HG03521 (cell line): ENCODE measurements around the gene NOSIP.

Experiments
- ATAC-seq: cut with Tn5 transposase; IDR thresholded peaks from one replicate; pipeline ENCODE4 v1.9.1; 2021; ENCODE audit warnings: mild to moderate bottlenecking, moderate library complexity; ENCODE audit not compliant: unreplicated experiment

Gene NOSIP

DNA sequence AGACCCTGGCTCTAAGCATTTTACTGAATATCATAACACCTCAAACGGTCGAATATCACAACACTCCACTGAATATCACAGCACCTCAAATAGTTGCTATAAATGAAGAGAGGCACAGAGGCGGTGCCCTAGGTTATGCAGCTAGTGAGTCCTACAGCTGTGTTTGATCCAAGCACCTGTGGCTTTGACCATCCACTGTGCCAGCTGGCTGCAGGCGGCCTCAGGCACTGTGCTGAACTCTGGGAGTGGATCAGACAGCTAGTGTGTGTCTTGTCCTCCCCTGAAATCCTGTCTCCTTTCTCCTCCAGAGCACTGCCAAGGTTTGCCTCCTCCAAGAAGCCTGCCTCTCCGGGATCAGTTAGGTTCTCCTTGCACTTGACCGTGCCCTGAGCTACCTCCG is 7.3 kb downstream of the NOSIP start:
- no peak for ATAC-seq

DNA sequence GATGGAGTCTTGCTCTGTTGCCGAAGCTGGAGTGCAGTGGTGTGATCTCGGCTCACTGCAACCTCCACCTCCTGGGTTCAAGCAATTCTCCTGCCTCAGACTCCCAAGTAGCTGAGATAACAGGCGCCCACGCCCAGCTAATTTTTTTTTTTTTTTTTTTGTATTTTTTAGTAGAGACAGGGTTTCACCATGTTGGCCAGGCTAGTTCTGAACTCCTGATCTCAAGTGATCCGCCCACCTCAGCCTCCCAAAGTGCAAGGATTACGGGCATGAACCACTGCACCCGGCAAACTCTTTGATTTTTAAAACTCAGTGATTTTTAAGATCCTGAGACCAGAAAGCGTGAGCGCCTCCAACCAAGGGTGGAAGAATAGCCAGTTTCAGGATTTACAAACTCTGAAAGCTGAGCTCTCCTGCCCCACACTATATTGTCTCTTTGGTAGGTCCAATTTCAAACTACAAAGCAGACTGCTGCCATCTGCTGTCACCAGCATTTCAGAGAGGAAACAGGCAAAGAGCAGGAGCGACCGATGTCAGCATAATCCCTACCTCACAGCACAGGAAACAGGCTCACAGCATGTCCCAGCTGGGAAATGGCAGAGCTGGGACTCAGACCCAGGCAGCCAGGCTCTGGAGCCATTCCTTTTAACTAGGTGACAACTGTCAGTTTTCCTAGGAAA is 9.2 kb downstream of the NOSIP start:
- no peak for ATAC-seq

DNA sequence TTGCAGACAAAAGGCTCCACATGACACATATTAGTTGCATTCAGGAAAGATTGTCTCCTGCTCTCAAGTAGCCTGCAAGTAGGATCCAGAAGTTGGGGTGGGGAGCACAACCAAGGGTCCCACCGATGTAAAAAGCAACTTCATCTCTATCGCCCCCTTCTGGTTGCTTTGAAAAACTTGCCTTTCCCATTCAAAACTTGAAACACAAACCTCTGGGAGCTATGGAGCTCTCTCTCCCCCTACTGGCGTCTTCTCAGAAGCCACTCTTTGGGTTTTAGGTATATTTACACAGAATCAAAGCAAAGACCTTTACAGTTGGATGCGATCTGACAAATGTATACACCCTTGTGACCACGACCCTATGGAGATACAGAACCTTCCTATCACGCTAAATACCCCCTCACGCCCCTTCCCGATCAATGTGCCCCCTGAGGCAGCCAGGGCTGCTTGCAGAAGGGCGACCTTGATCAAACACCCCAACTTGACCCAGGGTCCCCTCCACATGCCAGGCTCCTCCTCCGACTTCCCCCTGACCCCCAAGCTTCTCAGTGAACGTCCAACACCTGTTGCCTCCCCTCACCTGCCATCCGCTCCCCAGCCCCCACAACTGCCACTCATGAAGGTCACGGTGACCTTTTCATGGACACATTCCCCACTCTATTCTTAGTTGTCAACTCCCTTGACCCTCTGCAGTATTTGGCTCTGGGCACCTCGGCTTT is 10.1 kb downstream of the NOSIP start:
- ATAC-seq, result no peak

DNA sequence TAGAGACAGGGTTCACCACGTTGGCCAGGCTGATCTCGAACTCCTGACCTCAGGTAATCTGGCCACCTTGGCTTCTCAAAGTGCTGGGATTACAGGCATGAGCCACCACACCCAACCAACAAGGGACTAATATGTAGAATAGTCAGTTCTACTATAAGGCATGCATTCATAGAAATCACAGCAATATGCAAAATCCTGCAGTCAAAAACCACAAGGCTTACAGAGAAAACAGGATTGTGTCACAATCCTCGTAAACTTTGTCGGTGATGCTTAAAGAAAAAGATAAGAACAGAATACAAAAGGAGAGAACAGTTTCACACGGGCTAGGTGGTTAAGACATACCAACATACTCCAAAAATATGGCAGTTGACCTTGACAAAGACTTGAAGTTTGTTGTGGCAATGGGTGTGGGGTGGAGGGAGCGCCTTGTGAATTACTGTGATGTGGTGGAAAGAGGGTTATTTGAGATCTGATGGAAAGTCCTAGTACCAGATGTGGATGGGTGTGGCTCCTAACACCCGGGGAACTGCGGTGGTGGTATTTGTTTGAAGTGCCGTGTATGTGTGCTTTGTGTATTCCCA is 12.4 kb downstream of the NOSIP start:
- no peak for ATAC-seq

DNA sequence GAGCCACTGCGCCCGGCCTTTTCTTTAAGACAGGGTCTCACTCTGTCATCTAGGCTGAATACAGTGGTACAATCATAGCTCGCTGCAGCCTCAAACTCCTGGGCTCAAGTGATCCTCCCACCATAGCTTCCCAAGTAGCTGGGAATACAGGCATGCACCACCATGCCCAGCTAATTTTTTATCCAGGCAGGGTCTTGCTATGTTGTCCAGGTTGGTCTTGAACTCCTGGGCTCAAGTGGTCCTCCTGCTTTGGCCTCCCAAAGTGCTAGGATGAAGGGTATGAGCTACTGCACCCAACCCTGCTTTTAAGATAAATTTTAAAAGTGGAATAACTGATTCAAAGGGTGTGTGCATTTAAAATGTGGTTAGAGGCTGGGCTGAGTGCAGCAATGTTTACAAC is 14.1 kb downstream of the NOSIP start:
- no peak for ATAC-seq

DNA sequence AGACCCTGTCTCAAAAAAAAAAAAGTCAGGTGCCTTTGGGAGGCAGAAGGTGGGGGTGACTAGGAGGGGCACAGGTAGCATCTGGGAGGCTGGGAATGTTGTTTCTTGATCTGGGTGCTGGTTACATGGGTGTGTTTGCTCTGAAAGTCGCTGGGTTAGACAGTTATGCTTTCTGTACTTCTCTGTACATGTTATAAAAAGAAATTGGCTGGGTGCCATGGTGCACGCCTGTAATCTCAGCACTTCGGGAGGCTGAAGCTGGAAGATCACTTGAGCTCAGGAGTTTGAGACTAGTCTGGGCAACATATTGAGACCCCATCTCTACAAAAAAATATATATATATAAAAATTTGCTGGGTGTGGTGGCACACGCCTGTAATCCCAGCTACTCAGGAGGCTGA is 15.1 kb downstream of the NOSIP start:
- ATAC-seq, result no peak

DNA sequence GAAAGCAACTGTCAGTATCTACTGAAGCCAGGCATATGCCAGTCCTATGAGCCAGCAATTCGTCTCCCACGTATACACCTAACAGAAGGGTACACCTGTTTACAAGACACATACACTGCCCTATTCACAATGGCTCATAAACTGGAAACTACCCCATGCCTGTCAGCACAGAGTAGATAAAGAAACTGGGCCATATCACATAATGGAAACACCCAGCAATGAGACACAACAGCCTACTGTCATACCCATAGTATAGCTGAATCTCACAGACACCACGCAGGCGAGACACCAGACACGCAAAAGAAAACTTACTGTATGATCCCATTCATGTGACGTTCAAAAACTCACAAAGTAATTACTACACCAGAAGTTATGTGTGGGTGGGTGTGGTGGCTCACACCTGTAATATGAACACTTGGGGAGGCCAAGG is 15.7 kb downstream of the NOSIP start:
- no peak for ATAC-seq

DNA sequence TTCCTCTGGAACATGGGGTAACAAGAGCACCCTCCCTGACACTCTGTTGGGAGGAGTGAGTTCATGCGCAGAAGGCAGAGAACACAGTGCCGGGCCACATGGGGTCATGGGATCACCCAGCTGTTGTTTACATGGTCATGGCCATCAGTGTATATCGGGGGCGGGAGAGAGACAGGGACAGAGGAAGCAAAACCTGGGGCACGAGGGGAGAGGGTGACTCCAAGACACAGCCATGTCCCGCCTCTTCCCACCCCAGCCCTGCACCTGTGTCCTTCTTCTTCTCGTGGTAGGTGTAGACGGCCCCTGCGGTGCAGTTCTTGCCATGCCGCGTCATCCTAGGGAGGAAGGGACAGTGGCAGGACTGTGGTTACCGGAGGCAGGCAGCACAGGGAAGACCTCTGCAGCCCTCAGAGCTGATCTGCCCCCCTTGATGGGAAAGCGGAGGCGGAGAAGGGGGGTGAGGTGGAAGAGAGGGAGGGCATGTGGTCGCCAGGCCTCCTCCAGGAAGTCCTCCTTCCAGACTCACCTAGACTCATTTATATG is 19.9 kb downstream of the NOSIP start:
- ATAC-seq, result no peak

DNA sequence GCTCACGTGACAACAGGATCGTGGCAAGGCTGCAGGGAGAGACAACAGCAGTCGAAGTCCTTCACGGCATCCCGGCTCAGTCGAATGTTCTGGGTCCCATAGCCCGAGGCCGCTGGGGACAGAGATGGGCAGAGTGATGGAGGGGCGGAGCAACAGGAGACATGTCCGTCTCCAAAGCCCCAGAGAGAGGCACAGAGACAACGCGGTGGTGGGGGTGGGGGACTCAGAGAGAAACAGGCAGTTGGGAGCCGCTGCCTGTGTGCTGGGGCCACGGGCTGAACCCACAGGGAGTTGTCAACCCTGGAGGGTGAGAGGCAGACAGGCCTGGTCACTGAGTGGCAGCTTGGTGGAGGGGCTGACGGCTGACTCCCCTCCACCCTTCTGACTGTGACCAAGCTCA is 20.4 kb downstream of the NOSIP start:
- no peak for ATAC-seq

DNA sequence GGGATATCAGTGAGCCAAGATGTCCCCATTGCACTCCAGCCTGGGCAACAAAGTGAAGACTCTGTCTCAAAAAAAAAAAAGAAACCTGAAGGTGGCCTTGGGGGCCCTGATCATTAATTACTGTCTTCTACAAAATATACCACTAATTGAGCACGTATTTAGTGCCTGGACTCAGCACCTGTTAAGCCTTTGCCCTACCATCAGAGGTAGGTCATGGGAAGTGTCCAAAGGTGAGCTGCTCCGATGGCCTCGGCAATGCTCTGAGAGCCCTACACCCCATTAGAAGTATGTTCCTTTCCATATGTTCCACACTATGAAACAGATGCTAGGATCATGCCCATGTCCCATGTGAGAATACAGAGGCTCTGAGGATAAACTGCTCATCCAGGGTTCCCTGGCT is 20.9 kb downstream of the NOSIP start:
- no peak for ATAC-seq

DNA sequence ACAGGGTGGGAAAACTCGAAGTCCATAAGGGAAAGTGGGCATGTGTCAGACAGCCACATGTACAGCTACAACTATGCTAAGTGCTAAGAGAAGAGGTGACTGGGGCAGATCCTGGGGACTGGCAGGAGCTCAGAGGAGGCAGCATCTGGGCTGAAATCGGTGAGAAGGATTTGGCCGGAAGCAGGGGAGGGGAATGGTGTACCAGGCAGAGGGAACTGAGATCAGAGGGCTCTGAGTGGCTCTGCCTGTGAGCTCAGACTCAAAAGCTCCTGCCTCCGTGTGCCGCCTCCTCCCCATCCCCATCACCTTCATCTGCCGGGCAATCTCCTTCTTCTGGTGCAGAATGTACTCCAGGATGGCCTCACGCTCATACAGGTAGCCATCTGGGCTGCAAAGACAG is 21.8 kb downstream of the NOSIP start:
- no peak for ATAC-seq

DNA sequence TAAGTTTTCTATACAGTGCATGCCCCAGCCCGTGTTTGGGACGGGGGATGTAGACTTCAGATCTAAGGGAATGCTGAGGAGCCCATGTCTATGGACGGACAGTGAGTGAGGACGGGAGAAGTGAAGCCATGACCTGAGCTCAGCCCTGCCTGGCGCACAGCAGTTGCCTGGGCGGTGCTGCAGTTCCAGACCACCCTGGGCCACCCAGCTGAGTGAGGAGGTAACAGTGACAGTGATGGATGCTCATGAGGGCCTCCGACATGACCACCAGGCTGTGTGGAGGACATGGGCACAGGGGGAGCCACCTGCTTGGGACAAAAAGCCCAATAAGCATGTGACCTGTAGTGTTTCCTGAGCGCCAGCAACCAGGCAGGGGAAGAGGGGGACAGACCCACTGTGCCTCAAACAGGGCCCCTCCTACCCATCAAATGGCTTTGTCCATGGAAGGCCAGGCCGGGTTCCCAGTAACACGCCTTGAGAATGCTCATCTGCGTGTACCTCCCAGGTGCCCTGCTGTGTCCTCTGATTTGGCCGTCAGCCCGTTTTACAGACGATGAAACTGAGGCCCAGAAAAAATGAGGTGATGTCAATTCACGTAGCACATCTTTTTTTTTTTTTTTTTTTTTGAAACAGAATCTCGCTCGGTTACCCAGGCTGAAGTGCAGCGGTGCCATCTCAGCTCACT is 22.6 kb downstream of the NOSIP start:
- no peak for ATAC-seq

DNA sequence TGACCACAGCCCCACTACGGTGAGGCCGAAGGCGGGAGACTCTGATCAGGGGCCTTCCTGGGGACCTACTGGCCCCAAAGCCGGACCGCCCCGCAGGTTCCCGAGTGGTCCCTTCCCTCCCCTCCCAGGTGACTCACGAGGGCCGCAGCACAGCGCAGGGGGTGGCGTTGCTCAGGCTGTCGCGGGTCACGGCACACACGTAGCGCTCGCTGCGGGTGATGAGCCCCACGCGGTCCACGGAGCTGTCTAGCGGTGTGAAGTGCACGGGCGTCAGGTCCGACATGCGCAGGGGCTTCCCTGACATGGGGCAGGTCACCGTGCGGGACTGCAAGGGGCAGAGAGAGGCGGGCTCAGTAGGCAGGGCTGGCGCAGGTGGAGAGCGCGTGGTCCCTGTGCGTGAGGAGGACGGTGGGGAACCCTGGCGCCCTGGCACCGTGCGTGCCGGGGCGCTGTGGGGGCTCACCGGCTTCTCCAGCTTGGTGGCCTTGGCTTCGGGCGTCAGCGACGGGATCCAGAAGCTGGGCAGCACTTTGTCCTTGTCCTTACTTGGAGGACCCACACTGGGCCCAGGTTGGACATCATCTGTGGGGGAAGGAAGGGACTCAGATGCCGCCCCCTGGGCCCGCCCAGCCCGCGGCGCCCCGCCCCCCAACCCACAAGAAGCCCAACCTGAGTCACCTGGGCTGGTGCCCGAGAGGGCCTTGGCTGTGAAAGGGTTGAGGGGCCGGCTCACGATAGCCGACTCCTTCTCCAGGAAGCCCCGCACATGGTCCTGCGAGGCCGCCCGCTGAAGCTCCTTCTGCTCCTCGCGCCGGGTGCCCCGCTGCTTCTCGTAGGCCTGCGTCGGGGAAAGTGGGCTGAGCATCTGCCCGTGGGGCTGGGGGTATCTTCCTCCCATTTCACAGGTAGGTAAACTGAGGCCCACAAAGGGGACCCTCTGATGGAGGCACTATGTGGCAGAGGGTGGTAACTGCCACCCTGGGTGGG is 23.7 kb downstream of the NOSIP start:
- no peak for ATAC-seq

DNA sequence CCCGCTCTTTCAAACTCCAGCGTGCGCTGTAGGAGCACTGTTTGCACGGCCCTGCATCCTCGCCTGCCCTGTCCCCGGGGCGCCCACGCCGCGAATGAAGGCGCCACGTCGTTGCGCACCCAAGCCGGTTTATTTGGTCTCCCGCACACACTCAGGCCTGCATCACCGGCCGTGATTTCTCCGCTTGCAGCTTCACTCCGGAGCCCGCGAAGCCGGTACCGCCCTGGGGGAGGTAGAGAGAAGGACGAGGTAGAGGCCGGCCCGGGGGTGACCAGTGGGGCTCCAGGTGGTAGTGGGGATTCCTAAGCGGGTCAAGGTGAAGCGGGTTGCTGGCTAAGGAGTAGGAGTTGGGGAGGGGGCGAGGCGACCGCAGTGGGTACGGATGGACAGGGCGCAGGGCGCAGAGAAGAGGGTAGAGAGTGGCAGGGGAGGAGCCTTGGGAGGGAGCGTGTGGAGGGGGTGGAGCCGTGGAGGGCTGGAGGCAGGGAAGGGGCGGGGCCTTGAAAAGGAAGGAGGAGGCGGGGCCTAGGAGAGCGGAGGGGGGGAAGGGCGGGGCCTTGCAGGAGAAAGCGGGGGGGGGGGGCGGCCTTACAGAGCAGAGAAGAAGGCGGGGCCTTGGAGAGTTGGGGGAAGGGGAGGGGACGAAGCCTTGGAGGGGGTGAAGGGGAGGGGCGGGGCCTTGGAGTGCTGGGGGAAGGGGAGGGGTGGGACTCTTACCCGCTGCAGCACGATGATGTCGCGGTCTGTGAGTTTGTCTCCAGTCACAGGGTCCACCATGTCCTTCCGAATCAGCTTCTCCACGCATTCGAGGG is 24.6 kb downstream of the NOSIP start:
- no peak for ATAC-seq

DNA sequence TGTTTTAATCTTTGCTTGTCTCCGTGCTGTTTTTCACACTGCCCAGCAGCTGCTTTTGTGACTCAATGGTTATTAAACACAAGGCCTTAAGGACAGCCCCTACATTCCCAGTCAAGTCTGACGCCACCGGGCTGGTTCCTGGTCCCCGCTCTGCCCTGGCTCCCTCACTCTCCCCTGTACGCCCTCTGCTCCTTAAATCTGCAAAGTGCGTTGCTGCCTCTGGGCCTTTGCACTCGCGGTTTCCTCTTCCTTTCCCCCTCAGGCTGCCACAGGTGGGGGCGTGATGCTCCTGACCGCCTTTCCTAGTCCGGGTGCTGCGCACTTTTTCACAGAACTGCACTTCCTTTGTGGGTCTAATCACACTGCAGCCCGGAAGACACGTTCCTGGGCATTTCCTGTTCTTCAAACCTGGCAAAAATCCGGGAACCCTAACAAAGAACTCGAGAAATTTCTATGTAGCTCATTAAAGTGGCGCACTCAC is 25.6 kb downstream of the NOSIP start:
- ATAC-seq, result no peak

DNA sequence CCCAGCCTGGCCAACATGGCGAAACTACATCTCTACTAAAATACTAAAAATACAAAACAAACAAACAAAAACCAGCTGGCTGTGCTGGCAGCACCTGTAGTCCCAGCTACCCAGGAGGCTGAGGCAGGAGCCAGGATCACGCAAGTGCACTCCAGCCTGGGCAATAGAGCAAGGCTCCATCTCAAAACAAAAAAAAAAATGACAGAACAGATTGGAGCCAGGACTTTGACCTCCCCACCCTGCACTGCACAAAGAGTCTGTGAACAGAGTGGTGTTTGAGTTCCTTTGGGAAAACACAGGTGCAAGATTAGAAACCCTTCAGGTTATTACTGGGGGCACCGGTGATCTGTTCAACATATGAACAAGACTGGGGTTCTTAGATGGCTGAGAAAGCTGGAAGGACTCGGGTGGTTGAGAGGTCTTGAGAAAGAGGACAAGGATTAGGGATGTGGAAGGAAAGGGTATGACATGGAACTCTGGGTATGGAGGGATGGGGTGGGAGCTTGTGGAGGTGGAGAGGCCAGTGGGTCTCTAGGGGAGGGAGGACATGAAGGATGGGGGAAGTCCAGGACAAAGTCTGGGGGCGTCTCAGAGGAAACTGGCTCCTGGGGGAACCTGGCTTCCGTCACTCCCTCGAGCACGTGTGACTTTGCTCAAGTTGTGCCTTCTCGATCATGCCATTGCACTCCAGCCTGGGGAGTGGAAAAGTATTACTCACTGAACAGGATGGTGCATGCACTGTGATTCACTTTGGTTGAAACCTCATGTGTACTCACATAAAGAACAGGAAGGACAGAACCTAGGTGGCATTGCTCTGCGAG is 26.7 kb downstream of the NOSIP start:
- ATAC-seq, result no peak

DNA sequence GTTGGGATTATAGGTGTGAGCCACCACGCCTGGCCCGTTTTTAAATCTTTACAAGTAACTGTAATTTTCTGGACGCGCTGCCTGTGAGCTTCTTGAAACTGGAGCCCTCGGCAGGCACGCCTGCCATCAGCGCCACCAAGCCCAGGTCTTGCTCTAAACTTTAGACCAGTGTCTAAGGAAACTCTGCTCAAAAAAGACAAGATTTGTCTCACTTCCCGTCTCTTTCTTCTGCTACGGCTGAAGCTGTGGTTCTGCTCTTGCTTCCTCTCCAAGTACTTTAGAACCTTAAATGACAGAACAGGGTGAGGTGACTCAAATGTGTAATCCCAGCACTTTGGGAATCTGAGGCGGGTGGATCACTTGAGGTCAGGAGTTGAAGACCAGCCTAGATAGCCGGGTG is 27.6 kb downstream of the NOSIP start:
- ATAC-seq, result no peak

DNA sequence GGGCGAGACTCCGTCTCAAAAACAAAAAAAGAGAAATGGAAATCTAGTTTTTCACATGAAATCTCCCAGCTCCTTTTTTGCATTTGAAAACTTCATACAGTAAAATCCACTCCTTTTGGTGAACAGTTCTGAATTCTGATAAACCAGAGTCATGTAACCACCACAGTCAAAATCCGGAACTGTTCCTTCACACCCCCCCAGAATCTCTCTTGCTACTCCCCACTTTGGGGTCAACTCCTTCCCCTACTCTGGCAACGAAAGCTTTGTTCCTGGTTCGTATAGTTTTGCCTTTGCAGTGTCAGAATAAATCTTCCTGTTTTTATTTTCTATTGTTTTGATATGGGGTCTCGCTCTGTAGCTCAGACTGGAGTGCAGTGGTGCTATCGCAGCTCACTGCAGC is 28.8 kb downstream of the NOSIP start:
- no peak for ATAC-seq

DNA sequence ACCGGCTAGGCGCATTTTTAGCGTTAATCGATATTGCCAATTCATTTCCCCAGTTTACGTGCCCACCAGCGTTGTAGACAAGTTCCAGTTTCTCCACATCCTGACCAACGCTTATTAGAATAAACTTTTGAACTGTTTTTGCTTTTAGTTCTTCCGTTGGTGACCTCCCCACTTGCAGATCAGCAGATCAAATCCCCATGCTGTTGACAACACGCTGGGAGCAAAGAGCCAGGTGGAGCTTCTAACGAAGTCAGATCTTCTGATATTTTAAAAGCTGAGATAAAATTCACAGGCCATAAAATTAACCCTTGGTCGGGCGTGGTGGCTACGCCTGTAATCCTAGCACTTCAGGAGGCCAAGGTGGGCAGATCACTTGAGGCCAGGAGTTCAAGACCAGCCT is 31.3 kb downstream of the NOSIP start:
- ATAC-seq, result no peak
